ENCODE measurements around the gene EPO.

Gene EPO

DNA sequence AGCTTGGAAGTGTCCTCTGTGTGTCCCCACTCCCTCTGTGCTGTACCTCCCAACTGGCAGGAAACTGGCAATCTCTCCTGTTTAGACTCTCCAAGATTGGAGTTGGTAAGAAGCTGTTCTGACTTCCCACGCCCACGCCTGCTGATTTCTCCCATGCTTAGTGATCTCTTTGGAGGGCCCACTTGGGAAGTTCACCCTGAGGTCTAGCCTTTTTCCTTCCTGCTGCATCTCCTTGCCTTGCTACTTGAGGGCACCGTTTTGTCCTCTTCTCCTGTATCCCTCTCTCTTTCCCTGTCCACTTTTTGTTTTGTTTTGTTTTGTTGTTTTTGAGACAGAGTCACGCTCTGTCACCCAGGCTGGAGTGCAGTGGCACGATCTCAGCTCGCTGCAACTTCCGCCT, 48.5 kb downstream of the EPO start:
- Histone ChIP-seq H3K27ac (ENCODE audit: low read depth, low read length) (no peak overlapping the region), H3K36me3 (ENCODE audit: control insufficient read depth, low read length) (no peaks in the 10 kb centered on the region), H3K9me3 (ENCODE audit: control insufficient read depth, insufficient read depth, low read length) (no peaks in the 10 kb centered on the region), H3F3A (ENCODE audit: control insufficient read depth, insufficient read depth) (no peaks in the 10 kb centered on the region), H3K9me2 (replicated peaks; ENCODE audit: control insufficient read depth, low read length) (no peaks in the 10 kb centered on the region), H3K27me3 (ENCODE audit: control insufficient read depth, low read length) (peaks cover 3% of the 10 kb centered on the region), H3K4me2 (ENCODE audit: low read length) (no peak overlapping the region), H3K4me1 (ENCODE audit: control insufficient read depth, low read length) (no peaks in the 10 kb centered on the region), H3K79me2 (ENCODE audit: control insufficient read depth, low read length) (no peaks in the 10 kb centered on the region), H3K4me3 (ENCODE audit: low read length) (no peak overlapping the region), H4K20me1 (ENCODE audit: control insufficient read depth, insufficient read depth, low read depth, low read length) (no peaks in the 10 kb centered on the region)
- no peak for TF ChIP-seq EZH2phosphoT487 (IDR thresholded peaks at IDR 0.05; ENCODE audit: borderline replicate concordance, low read length)
- TF ChIP-seq, protein P1, sequence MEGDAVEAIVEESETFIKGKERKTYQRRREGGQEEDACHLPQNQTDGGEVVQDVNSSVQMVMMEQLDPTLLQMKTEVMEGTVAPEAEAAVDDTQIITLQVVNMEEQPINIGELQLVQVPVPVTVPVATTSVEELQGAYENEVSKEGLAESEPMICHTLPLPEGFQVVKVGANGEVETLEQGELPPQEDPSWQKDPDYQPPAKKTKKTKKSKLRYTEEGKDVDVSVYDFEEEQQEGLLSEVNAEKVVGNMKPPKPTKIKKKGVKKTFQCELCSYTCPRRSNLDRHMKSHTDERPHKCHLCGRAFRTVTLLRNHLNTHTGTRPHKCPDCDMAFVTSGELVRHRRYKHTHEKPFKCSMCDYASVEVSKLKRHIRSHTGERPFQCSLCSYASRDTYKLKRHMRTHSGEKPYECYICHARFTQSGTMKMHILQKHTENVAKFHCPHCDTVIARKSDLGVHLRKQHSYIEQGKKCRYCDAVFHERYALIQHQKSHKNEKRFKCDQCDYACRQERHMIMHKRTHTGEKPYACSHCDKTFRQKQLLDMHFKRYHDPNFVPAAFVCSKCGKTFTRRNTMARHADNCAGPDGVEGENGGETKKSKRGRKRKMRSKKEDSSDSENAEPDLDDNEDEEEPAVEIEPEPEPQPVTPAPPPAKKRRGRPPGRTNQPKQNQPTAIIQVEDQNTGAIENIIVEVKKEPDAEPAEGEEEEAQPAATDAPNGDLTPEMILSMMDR (IDR thresholded peaks at IDR 0.05; ENCODE audit: low read depth, low read length, poor library complexity, severe bottlenecking), result no peak

Data from DOHH2 (cell line).